Measurements from ENCODE around the gene CAMTA1.

CAMTA1 gene

GRCh38 chr1:7100479-7100878 is 315.2 kb downstream of the CAMTA1 start:
- Mint-ChIP-seq H3K4me1 (ENCODE audit: low read depth) (no peaks in the 10 kb centered on the region), H3K27ac (no peak overlapping the region), H3K4me3 (no peak overlapping the region), H3K36me3 (ENCODE audit: low read depth) (no peaks in the 10 kb centered on the region), H3K9me3 (no peaks in the 10 kb centered on the region), H3K27me3 (peaks cover 30% of the 10 kb centered on the region)
- no peak for DNase-seq

- Mint-ChIP-seq H3K27ac (no peak overlapping the region), H3K36me3 (ENCODE audit: low read depth) (no peaks in the 10 kb centered on the region), H3K9me3 (no peaks in the 10 kb centered on the region), H3K4me1 (ENCODE audit: low read depth) (no peaks in the 10 kb centered on the region), H3K27me3 (peaks cover 25% of the 10 kb centered on the region), H3K4me3 (no peak overlapping the region)
- no peak for DNase-seq
Observed at GRCh38 chr1:7101187-7101586, 315.9 kb downstream of the CAMTA1 start.

- Mint-ChIP-seq H3K4me1 (ENCODE audit: low read depth) (no peaks in the 10 kb centered on the region), H3K27ac (no peak overlapping the region), H3K27me3 (peaks cover 20% of the 10 kb centered on the region), H3K4me3 (no peak overlapping the region), H3K36me3 (ENCODE audit: low read depth) (no peaks in the 10 kb centered on the region), H3K9me3 (no peaks in the 10 kb centered on the region)
- no peak for DNase-seq
Observed at GRCh38 chr1:7103361-7103782, 318.1 kb downstream of the CAMTA1 start.

- Mint-ChIP-seq H3K4me1 (ENCODE audit: low read depth) (no peaks in the 10 kb centered on the region), H3K36me3 (ENCODE audit: low read depth) (no peaks in the 10 kb centered on the region), H3K4me3 (no peak overlapping the region)
Observed at GRCh38 chr1:7103874-7104273, 318.6 kb downstream of the CAMTA1 start.

GRCh38 chr1:7104339-7104738 is 319.1 kb downstream of the CAMTA1 start:
- Mint-ChIP-seq H3K4me1 (ENCODE audit: low read depth) (no peaks in the 10 kb centered on the region), H3K4me3 (no peak overlapping the region), H3K27me3 (peaks cover 19% of the 10 kb centered on the region), H3K27ac (no peak overlapping the region), H3K9me3 (no peaks in the 10 kb centered on the region), H3K36me3 (ENCODE audit: low read depth) (no peaks in the 10 kb centered on the region)
- DNase-seq, result no peak

More at GRCh38 chr1:7103874-7104273, 318.6 kb downstream of the CAMTA1 start:
- no peak for DNase-seq
- Mint-ChIP-seq H3K27me3 (peaks cover 19% of the 10 kb centered on the region), H3K27ac (no peak overlapping the region), H3K9me3 (no peaks in the 10 kb centered on the region)

- Mint-ChIP-seq H3K4me3 (no peak overlapping the region), H3K36me3 (ENCODE audit: low read depth) (no peaks in the 10 kb centered on the region), H3K4me1 (ENCODE audit: low read depth) (no peaks in the 10 kb centered on the region), H3K27ac (no peak overlapping the region), H3K9me3 (no peaks in the 10 kb centered on the region), H3K27me3 (peaks cover 14% of the 10 kb centered on the region)
- DNase-seq, result no peak
Observed at GRCh38 chr1:7105269-7105668, 320.0 kb downstream of the CAMTA1 start.

- H3K27ac Mint-ChIP-seq, result no peak overlapping the region
Observed at GRCh38 chr1:7106442-7107108, 321.3 kb downstream of the CAMTA1 start.

GRCh38 chr1:7107109-7107830 is 322.0 kb downstream of the CAMTA1 start:
- H3K9me3 Mint-ChIP-seq, result no peaks in the 10 kb centered on the region
- no peak for DNase-seq
- H3K27ac Mint-ChIP-seq, result no peak overlapping the region
- no peaks in the 10 kb centered on the region for H3K36me3 Mint-ChIP-seq (ENCODE audit: low read depth)
- H3K27me3 Mint-ChIP-seq, result peaks cover 16% of the 10 kb centered on the region
- no peak overlapping the region for H3K4me3 Mint-ChIP-seq
- no peaks in the 10 kb centered on the region for H3K4me1 Mint-ChIP-seq (ENCODE audit: low read depth)

More at GRCh38 chr1:7106442-7107108, 321.3 kb downstream of the CAMTA1 start:
- DNase-seq, result no peak
- Mint-ChIP-seq H3K9me3 (no peaks in the 10 kb centered on the region), H3K36me3 (ENCODE audit: low read depth) (no peaks in the 10 kb centered on the region), H3K27me3 (peaks cover 12% of the 10 kb centered on the region), H3K4me3 (no peak overlapping the region), H3K4me1 (ENCODE audit: low read depth) (no peaks in the 10 kb centered on the region)

- Mint-ChIP-seq H3K36me3 (ENCODE audit: low read depth) (no peaks in the 10 kb centered on the region), H3K4me3 (no peak overlapping the region), H3K4me1 (ENCODE audit: low read depth) (no peaks in the 10 kb centered on the region), H3K27ac (no peak overlapping the region), H3K9me3 (no peaks in the 10 kb centered on the region), H3K27me3 (peaks cover 26% of the 10 kb centered on the region)
- no peak for DNase-seq
Observed at GRCh38 chr1:7108251-7108650, 323.0 kb downstream of the CAMTA1 start.

GRCh38 chr1:7109901-7110300 is 324.6 kb downstream of the CAMTA1 start:
- Mint-ChIP-seq H3K27ac (no peak overlapping the region), H3K4me1 (ENCODE audit: low read depth) (no peaks in the 10 kb centered on the region), H3K4me3 (no peak overlapping the region), H3K27me3 (peaks cover 27% of the 10 kb centered on the region), H3K36me3 (ENCODE audit: low read depth) (no peaks in the 10 kb centered on the region), H3K9me3 (no peaks in the 10 kb centered on the region)
- DNase-seq, result no peak

- peaks cover 27% of the 10 kb centered on the region for H3K27me3 Mint-ChIP-seq
- no peak for DNase-seq
Observed at GRCh38 chr1:7110321-7110720, 325.1 kb downstream of the CAMTA1 start.

GRCh38 chr1:7111853-7112252 is 326.6 kb downstream of the CAMTA1 start:
- Mint-ChIP-seq H3K9me3 (peaks cover 4% of the 10 kb centered on the region), H3K4me3 (no peak overlapping the region), H3K27ac (no peak overlapping the region), H3K36me3 (ENCODE audit: low read depth) (no peaks in the 10 kb centered on the region), H3K27me3 (peaks cover 25% of the 10 kb centered on the region), H3K4me1 (ENCODE audit: low read depth) (no peaks in the 10 kb centered on the region)
- no peak for DNase-seq

More at GRCh38 chr1:7110321-7110720, 325.1 kb downstream of the CAMTA1 start:
- Mint-ChIP-seq H3K36me3 (ENCODE audit: low read depth) (no peaks in the 10 kb centered on the region), H3K4me1 (ENCODE audit: low read depth) (no peaks in the 10 kb centered on the region), H3K27ac (no peak overlapping the region), H3K9me3 (no peaks in the 10 kb centered on the region), H3K4me3 (no peak overlapping the region)

- H3K27me3 Mint-ChIP-seq, result peaks cover 20% of the 10 kb centered on the region
- H3K4me3 Mint-ChIP-seq, result no peak overlapping the region
- no peak overlapping the region for H3K27ac Mint-ChIP-seq
- no peaks in the 10 kb centered on the region for H3K4me1 Mint-ChIP-seq (ENCODE audit: low read depth)
- no peak for DNase-seq
- no peaks in the 10 kb centered on the region for H3K36me3 Mint-ChIP-seq (ENCODE audit: low read depth)
- peaks cover 4% of the 10 kb centered on the region for H3K9me3 Mint-ChIP-seq
Observed at GRCh38 chr1:7113136-7113535, 327.9 kb downstream of the CAMTA1 start.

GRCh38 chr1:7113822-7114221 is 328.6 kb downstream of the CAMTA1 start:
- H3K4me1 Mint-ChIP-seq (ENCODE audit: low read depth), result no peaks in the 10 kb centered on the region
- H3K4me3 Mint-ChIP-seq, result no peak overlapping the region
- peaks cover 18% of the 10 kb centered on the region for H3K27me3 Mint-ChIP-seq
- H3K9me3 Mint-ChIP-seq, result peaks cover 4% of the 10 kb centered on the region
- H3K27ac Mint-ChIP-seq, result no peak overlapping the region
- DNase-seq, result no peak
- no peaks in the 10 kb centered on the region for H3K36me3 Mint-ChIP-seq (ENCODE audit: low read depth)

- Mint-ChIP-seq H3K36me3 (ENCODE audit: low read depth) (no peaks in the 10 kb centered on the region), H3K9me3 (peaks cover 4% of the 10 kb centered on the region), H3K27me3 (peaks cover 15% of the 10 kb centered on the region), H3K27ac (no peak overlapping the region), H3K4me1 (ENCODE audit: low read depth) (no peaks in the 10 kb centered on the region), H3K4me3 (no peak overlapping the region)
- no peak for DNase-seq
Observed at GRCh38 chr1:7116001-7116400, 330.7 kb downstream of the CAMTA1 start.
